Measurements from ENCODE around the gene PRKAR2B.
"Not testable (repeated sequence)": the region's sequence is repeated elsewhere in the genome, so short reads cannot be mapped to it uniquely, and the experiment has no call there.

Gene PRKAR2B

GRCh38 chr7:107128217-107128616 lies 83.7 kb downstream of the PRKAR2B start:
- DNase-seq, result no peak

- DNase-seq, result no peak
Measured at GRCh38 chr7:107128748-107129147, 84.2 kb downstream of the PRKAR2B start.

DNA sequence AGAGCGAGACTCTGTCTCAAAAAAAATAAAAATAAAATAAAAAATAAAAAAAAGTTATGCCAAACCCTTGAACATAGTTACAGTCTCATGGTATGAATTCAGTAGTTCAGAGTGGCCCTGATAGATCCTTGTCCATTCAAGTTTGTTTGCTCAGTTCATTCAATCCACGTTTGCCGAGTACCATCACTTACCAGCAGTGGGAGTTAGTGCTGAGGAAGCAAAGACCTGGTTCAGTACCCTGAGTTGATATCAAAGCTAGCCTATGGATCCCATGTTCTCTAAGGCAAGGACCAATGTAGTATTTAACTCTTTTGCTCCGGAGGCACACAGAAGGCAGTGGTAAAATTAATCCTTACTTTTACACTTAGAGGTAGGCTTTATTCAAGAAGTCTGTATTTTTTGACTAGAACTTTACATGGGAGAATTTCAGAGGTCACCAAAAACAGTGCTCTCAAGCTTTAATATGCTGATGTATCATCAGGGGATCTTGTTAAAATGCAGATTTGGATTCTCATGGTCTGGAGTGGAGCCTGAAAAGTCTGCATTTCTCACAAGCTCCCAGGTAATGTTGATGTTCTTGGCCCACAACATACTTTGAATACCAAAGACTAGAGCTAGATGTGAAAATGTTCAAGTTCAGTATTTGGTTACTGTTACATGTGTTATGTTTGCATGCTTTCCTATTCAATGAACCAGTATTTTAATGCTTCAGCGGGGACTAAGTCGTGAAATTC lies 86.1 kb downstream of the PRKAR2B start:
- no peak for DNase-seq

GRCh38 chr7:107133396-107133795 lies 88.9 kb downstream of the PRKAR2B start:
- peak; percentile 63 for DNase-seq

- no peak for DNase-seq
Measured at GRCh38 chr7:107138696-107139420, 94.4 kb downstream of the PRKAR2B start.

GRCh38 chr7:107143875-107144274 lies 99.4 kb downstream of the PRKAR2B start:
- DNase-seq, result not testable (repeated sequence)

DNA sequence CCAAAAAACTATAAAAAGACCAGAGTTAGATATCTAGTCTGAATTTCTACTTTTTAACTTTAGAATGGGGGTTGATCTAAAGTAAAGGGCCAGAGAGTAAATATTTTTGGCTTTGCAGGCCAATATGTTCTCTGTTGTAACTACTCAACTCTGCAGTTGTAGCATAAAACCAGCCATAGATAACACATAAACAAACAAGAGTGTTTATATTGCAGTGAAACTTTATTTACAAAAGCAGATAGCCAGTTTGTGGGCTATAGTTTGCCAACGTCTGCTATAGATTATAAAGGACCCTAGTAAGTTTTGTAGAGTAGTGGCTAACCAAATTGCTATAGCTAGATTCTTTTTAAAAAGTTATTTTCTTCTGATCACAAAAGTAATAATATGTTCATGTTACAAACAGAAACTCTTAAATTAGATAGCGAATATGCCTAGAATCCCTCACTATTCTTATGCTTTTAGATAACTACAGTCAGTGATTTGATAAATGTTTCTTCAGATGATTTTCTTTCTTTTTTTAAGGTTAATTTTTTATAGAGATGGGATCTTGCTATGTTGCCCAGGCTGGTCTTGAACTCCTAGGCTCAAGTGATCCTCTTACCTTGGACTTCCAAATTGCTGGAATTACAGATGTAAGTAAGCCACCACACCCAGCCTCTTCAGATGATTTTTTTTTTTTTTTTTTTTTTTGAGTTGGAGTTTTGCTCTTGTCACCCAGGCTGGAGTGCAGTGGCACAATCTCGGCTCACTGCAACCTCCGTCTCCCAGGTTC lies 100.7 kb downstream of the PRKAR2B start:
- no peak for DNase-seq

- DNase-seq, result peak; percentile 5
Measured at GRCh38 chr7:107147464-107148393, 103.2 kb downstream of the PRKAR2B start.

DNA sequence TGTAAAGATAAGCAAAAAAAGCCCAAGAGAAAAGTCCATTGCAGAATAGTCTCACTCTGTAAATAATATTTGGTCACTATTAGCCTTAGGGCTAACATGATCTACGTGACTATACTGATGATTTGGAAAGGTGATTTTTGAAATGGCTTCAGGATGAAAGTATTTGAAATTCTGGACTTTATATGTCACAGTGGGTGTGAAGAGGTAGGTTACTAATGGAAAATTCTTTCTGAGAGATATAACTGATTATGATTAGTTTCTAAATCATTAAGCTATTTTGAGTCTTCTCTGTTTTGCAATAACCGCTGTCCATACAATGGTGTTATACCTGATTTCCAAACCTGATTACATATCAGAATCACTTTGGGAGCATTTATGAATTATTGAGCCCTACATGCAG lies 104.2 kb downstream of the PRKAR2B start:
- DNase-seq, result no peak

- DNase-seq, result no peak
Measured at GRCh38 chr7:107149863-107150262, 105.4 kb downstream of the PRKAR2B start.

GRCh38 chr7:107150375-107151073 lies 106.0 kb downstream of the PRKAR2B start:
- peak; percentile 93 for DNase-seq

DNA sequence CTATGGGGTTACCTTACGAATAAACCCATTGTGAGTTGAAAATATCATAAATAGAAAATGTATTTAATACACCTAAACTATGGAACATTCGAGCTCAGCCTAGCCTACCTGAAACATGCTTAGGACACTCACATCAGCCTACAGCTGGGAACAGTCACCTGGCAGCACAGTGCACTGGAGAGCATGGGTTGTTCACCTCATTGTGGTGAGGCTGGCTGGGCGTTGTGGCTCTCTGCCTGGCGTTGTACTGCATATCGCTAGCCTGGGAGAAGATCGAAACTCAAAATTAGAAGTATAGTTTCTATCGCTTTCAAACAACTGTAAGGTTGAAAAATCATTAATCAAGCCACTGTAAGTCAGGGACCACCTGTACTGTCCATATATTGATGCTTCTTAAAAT lies 107.0 kb downstream of the PRKAR2B start:
- no peak for DNase-seq

GRCh38 chr7:107152011-107152410 lies 107.5 kb downstream of the PRKAR2B start:
- DNase-seq, result no peak

GRCh38 chr7:107154826-107155225 lies 110.3 kb downstream of the PRKAR2B start:
- DNase-seq, result no peak

- not testable (repeated sequence) for DNase-seq
Measured at GRCh38 chr7:107155726-107156125, 111.2 kb downstream of the PRKAR2B start.

GRCh38 chr7:107157091-107157490 lies 112.6 kb downstream of the PRKAR2B start:
- no peak for DNase-seq

- DNase-seq, result no peak
Measured at GRCh38 chr7:107158028-107158427, 113.5 kb downstream of the PRKAR2B start.

DNA sequence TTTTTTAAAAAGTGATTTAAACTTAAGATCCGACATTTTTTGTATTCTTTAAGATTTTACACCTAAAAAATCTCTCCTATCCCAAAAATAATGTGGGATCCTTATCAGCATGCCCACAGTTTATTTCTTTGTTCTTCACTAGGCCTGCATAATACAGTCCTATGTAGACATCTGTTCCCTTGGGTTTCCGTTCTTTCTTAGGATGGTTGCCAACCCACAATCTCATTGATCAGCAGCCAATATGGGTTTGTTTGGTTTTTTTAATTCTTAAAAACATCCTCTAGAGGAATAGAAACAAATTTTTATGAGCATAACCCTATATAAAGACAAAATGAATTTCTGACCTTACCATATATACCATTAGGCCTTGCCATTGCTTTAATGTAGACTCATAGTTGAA lies 115.9 kb downstream of the PRKAR2B start:
- DNase-seq, result no peak

GRCh38 chr7:107161415-107161814 lies 116.9 kb downstream of the PRKAR2B start:
- no peak for DNase-seq

DNA sequence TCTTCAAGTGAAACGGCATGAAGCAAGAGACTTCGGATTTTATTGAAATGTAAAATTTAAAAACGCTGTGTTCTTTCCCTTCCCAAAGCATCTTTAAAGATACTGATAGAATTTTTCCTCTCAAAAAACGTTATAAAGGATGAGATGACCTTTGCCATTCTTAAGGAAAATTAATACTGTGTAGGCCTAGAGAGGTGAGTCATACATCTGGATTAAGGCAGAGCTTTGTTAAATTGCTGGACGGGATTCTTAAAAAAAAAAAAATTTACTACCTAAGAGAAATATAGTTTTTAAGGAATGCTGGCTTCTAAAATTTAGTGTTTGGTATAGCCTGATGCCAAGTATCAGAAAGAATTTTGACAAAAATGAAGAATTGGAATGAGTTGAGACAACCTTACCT lies 118.0 kb downstream of the PRKAR2B start:
- DNase-seq, result no peak

- DNase-seq, result no peak
Measured at GRCh38 chr7:107164092-107164491, 119.6 kb downstream of the PRKAR2B start.

- no peak for DNase-seq
Measured at GRCh38 chr7:107165341-107165740, 120.8 kb downstream of the PRKAR2B start.

All from NCI-H1694 (cell line).